ENCODE measurements around the gene GALNT10. TPM values are rescaled to one million over a fixed set of nuclear protein-coding genes. Genes with fewer than 3 reads are reported as not detected.

GALNT10 gene
- total and polyA plus RNA-seq, 2 experiments from 2014 or later: 3.2 to 12.9 TPM

DNA sequence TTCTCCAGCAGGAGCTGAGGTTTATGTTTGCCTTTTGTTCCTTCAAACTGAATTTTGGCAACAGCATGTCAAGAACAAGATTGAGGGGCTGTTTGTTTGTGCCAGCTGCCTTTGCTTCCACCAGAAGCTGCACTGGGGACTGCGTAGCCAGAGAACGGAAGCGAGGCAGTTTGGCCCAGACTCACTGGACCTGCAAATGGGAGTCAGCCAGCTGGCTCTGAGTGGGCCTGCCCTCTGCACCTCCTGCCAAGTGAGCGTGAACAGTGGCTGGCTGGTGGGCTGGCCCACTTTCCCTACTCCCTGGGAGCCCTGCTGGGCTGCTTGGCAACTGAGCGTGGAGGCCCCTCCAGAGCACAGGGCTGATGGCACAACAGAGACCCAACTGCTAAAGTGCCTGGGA is 111.6 kb downstream of the GALNT10 start:
- no peaks in the 10 kb centered on the region for H3F3A ChIP-seq (replicated peaks; ENCODE audit: low read depth)
- no peak overlapping the region for H3K4me2 ChIP-seq
- no peak overlapping the region for H2AFZ ChIP-seq
- ATAC-seq (peak; percentile 59), DNase-seq (ENCODE audit: low spot score) (no peak)
- peaks cover 4% of the 10 kb centered on the region for H3K27me3 Mint-ChIP-seq (ENCODE audit: insufficient read depth, low read depth, poor library complexity)
- no peak overlapping the region for H3K4me3 Mint-ChIP-seq
- TF ChIP-seq POLR2AphosphoS5 (IDR thresholded peaks at IDR 0.05; ENCODE audit: low read depth) (no peak), NANOG (IDR thresholded peaks at IDR 0.05; ENCODE audit: borderline replicate concordance) (no peak), EZH2phosphoT487 (IDR thresholded peaks at IDR 0.05; ENCODE audit: unreplicated experiment) (no peak)
- H3K27ac Mint-ChIP-seq: no peak overlapping the region
- no peaks in the 10 kb centered on the region for H3K4me1 Mint-ChIP-seq
- no peaks in the 10 kb centered on the region for H3K4me1 ChIP-seq (ENCODE audit: insufficient read depth)
- no peak overlapping the region for H3K27ac ChIP-seq (ENCODE audit: low read depth)
- H3K36me3 Mint-ChIP-seq (ENCODE audit: low read depth): peaks cover 3% of the 10 kb centered on the region; the same call in 1 of the 3 replicates
- H3K4me3 ChIP-seq: no peak overlapping the region
- peaks cover 3% of the 10 kb centered on the region; the same call in 1 of the 2 replicates for H3K36me3 ChIP-seq (ENCODE audit: insufficient read depth)
- no peaks in the 10 kb centered on the region for H3K27me3 ChIP-seq (ENCODE audit: insufficient read depth)
- no peaks in the 10 kb centered on the region for H4K20me1 ChIP-seq (replicated peaks; ENCODE audit: insufficient read depth)
- no peaks in the 10 kb centered on the region for H3K79me2 ChIP-seq (replicated peaks; ENCODE audit: insufficient read depth)
- no peaks in the 10 kb centered on the region for H3K9me2 ChIP-seq (ENCODE audit: insufficient read depth)
- no peaks in the 10 kb centered on the region; the same call in 2 of the 3 replicates for H3K9me3 Mint-ChIP-seq

DNA sequence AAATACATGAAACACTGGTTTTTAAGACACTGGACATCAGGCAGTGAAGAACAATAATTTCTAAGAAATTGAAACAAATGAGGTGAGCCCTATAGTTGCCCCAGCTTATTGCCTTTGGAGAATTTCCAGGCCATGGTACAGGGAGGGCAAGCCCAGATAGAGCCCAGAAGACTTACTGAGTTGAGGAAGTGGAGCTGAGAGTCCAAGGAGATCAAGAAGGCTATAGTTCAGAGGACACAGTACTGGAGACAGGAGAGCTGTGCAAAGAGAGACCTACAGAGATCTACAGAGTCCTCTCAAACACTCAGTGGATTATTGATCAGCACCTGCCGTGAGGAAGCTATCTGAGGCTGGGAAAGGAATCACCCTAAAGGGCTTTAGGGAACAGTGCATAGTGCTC is 112.6 kb downstream of the GALNT10 start:
- no peaks in the 10 kb centered on the region for H3K4me1 Mint-ChIP-seq
- Histone ChIP-seq H3K27ac (ENCODE audit: low read depth) (no peak overlapping the region), H3K4me1 (ENCODE audit: insufficient read depth) (no peaks in the 10 kb centered on the region), H2AFZ (no peak overlapping the region), H3K4me2 (no peak overlapping the region), H3F3A (replicated peaks; ENCODE audit: low read depth) (no peaks in the 10 kb centered on the region), H3K36me3 (ENCODE audit: insufficient read depth) (peaks cover 3% of the 10 kb centered on the region; the same call in 1 of the 2 replicates), H3K27me3 (ENCODE audit: insufficient read depth) (no peaks in the 10 kb centered on the region), H4K20me1 (replicated peaks; ENCODE audit: insufficient read depth) (no peaks in the 10 kb centered on the region), H3K4me3 (no peak overlapping the region), H3K9me2 (ENCODE audit: insufficient read depth) (no peaks in the 10 kb centered on the region), H3K79me2 (replicated peaks; ENCODE audit: insufficient read depth) (no peaks in the 10 kb centered on the region)
- H3K4me3 Mint-ChIP-seq: no peak overlapping the region
- DNase-seq (ENCODE audit: low spot score): no peak
- peaks cover 3% of the 10 kb centered on the region; the same call in 1 of the 3 replicates for H3K36me3 Mint-ChIP-seq (ENCODE audit: low read depth)
- TF ChIP-seq, protein P1, sequence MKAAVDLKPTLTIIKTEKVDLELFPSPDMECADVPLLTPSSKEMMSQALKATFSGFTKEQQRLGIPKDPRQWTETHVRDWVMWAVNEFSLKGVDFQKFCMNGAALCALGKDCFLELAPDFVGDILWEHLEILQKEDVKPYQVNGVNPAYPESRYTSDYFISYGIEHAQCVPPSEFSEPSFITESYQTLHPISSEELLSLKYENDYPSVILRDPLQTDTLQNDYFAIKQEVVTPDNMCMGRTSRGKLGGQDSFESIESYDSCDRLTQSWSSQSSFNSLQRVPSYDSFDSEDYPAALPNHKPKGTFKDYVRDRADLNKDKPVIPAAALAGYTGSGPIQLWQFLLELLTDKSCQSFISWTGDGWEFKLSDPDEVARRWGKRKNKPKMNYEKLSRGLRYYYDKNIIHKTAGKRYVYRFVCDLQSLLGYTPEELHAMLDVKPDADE (IDR thresholded peaks at IDR 0.05): no peak
- TF ChIP-seq EZH2phosphoT487 (IDR thresholded peaks at IDR 0.05; ENCODE audit: unreplicated experiment) (no peak), JUNB (IDR thresholded peaks at IDR 0.05; ENCODE audit: unreplicated experiment) (no peak), ZNF331 (CRISPR knock-in tag; IDR thresholded peaks at IDR 0.05; ENCODE audit: low read depth) (no peak), NANOG (IDR thresholded peaks at IDR 0.05; ENCODE audit: borderline replicate concordance) (no peak)
- TF ChIP-seq, protein P2, sequence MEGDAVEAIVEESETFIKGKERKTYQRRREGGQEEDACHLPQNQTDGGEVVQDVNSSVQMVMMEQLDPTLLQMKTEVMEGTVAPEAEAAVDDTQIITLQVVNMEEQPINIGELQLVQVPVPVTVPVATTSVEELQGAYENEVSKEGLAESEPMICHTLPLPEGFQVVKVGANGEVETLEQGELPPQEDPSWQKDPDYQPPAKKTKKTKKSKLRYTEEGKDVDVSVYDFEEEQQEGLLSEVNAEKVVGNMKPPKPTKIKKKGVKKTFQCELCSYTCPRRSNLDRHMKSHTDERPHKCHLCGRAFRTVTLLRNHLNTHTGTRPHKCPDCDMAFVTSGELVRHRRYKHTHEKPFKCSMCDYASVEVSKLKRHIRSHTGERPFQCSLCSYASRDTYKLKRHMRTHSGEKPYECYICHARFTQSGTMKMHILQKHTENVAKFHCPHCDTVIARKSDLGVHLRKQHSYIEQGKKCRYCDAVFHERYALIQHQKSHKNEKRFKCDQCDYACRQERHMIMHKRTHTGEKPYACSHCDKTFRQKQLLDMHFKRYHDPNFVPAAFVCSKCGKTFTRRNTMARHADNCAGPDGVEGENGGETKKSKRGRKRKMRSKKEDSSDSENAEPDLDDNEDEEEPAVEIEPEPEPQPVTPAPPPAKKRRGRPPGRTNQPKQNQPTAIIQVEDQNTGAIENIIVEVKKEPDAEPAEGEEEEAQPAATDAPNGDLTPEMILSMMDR (conservative IDR thresholded peaks at IDR 0.05; ENCODE audit: low read depth in 2 of 2): no peak
- TF ChIP-seq, protein P3, sequence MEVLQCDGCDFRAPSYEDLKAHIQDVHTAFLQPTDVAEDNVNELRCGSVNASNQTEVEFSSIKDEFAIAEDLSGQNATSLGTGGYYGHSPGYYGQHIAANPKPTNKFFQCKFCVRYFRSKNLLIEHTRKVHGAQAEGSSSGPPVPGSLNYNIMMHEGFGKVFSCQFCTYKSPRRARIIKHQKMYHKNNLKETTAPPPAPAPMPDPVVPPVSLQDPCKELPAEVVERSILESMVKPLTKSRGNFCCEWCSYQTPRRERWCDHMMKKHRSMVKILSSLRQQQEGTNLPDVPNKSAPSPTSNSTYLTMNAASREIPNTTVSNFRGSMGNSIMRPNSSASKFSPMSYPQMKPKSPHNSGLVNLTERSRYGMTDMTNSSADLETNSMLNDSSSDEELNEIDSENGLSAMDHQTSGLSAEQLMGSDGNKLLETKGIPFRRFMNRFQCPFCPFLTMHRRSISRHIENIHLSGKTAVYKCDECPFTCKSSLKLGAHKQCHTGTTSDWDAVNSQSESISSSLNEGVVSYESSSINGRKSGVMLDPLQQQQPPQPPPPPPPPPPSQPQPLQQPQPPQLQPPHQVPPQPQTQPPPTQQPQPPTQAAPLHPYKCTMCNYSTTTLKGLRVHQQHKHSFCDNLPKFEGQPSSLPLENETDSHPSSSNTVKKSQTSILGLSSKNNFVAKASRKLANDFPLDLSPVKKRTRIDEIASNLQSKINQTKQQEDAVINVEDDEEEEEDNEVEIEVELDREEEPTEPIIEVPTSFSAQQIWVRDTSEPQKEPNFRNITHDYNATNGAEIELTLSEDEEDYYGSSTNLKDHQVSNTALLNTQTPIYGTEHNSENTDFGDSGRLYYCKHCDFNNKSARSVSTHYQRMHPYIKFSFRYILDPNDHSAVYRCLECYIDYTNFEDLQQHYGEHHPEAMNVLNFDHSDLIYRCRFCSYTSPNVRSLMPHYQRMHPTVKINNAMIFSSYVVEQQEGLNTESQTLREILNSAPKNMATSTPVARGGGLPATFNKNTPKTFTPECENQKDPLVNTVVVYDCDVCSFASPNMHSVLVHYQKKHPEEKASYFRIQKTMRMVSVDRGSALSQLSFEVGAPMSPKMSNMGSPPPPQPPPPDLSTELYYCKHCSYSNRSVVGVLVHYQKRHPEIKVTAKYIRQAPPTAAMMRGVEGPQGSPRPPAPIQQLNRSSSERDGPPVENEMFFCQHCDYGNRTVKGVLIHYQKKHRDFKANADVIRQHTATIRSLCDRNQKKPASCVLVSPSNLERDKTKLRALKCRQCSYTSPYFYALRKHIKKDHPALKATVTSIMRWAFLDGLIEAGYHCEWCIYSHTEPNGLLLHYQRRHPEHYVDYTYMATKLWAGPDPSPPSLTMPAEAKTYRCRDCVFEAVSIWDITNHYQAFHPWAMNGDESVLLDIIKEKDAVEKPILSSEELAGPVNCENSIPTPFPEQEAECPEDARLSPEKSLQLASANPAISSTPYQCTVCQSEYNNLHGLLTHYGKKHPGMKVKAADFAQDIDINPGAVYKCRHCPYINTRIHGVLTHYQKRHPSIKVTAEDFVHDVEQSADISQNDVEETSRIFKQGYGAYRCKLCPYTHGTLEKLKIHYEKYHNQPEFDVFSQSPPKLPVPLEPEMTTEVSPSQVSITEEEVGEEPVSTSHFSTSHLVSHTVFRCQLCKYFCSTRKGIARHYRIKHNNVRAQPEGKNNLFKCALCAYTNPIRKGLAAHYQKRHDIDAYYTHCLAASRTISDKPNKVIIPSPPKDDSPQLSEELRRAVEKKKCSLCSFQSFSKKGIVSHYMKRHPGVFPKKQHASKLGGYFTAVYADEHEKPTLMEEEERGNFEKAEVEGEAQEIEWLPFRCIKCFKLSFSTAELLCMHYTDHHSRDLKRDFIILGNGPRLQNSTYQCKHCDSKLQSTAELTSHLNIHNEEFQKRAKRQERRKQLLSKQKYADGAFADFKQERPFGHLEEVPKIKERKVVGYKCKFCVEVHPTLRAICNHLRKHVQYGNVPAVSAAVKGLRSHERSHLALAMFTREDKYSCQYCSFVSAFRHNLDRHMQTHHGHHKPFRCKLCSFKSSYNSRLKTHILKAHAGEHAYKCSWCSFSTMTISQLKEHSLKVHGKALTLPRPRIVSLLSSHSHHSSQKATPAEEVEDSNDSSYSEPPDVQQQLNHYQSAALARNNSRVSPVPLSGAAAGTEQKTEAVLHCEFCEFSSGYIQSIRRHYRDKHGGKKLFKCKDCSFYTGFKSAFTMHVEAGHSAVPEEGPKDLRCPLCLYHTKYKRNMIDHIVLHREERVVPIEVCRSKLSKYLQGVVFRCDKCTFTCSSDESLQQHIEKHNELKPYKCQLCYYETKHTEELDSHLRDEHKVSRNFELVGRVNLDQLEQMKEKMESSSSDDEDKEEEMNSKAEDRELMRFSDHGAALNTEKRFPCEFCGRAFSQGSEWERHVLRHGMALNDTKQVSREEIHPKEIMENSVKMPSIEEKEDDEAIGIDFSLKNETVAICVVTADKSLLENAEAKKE (CRISPR knock-in tag; IDR thresholded peaks at IDR 0.05): no peak
- no peak overlapping the region for H3K27ac Mint-ChIP-seq
- no peaks in the 10 kb centered on the region; the same call in 2 of the 3 replicates for H3K9me3 Mint-ChIP-seq
- H3K27me3 Mint-ChIP-seq (ENCODE audit: insufficient read depth, low read depth, poor library complexity): peaks cover 4% of the 10 kb centered on the region
- ATAC-seq: no peak

Measured in GM23338 (cell line).